COLO668 (cell line): ENCODE measurements around the gene NOC3L.

ENCODE experiments used
- DNase-seq: peaks from one replicate; lab custom pipeline; 2025; ENCODE audit not compliant: unreplicated experiment; lab: John Stamatoyannopoulos, UW

The NOC3L gene

DNA sequence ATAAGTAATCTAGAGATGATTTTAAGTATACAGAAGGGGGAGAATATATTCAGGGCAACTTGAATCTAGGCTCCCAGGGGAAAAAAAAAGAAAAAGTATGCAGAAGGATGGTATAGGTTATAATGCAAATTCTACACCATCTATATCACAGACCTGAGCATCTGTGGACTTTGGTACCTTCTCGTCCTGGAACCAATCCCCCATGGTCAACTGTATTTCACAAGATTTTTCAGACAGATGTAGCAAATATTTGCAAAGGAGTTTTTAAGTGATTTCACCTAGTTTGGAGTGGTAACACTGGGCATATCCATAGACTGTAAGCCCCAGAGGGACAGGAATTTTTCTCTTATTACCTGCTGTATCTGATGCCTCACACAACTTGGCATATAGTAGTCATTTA is 58.8 kb downstream of the NOC3L start:
- DNase-seq = no peak

DNA sequence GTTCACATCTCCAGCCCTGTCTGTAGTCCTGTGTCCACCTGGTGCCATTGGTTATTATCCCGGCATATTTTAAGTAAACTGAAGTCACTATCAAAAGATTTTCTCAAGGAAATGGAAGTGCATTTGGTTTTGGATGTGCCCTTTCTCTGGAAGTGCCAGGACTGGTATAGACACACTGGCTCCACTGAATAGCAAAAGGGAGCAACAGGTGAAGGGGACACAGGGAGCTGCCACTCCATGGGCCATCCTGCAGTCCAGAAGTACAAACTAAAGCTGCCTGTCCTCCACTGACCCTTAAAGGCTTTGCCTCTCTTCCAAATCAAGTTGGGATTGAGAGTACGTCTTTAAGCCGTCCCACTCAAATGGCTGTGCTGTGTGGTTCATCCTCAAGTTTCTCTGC is 62.7 kb downstream of the NOC3L start:
- no peak for DNase-seq

- no peak for DNase-seq
These were observed 63.3 kb downstream of the NOC3L start for GRCh38 chr10:94299417-94299816.

DNA sequence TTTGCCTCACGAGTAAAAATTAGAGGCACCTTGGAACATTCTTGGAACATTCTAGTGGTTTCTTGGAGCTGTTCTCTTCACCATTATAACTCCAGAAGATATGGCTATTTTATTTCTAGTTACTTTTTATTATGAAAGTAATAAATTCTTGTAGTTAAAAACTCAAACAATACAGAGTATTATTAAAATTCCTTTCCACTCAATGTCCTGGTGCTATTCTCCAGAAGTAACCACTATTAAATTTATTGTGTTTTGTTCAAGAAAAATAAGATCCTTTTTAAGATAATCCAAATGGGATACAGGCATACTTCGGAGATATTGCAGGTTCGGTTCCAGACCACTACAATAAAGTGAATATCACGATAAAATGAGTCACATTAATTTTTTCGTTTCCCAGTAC is 68.6 kb downstream of the NOC3L start:
- DNase-seq = no peak

- DNase-seq = no peak
These were observed 69.4 kb downstream of the NOC3L start for GRCh38 chr10:94293354-94293753.

- no peak for DNase-seq
These were observed 70.2 kb downstream of the NOC3L start for GRCh38 chr10:94292434-94293090.

DNA sequence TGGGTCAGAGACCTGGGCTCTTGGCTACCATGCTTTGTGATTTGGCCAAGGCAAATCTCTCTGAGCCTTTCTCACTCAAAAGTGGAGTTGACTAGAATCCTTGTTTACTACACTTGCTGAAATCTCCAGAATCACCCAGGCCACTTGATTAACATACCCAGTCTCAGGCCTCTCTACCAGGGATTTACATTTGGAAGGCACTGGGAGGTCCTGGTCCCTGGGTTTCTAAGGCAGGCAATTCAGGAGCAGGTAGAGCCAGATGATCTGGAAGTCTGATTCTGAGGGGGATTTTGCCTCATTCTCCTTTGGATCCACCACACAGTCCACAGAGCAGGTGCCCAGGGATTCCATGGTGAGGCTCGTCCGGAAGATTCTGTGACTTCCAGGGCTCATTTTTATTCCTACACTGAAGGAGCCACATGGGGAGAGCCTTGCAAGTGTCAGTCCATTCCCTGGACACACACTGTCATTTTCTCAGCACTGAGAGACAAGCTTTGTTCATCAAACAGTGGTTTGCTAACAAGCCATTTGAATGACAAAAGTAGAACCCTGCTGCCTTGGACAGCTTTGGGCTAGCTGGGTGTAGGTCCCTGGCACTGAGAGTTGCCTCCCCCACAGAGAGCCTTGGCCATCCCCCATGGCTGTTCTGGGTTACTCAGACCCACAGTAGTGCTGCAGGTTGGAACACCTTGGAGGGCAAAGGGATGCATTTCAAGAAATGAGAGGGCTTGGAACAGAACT is 74.2 kb downstream of the NOC3L start:
- DNase-seq = no peak

DNA sequence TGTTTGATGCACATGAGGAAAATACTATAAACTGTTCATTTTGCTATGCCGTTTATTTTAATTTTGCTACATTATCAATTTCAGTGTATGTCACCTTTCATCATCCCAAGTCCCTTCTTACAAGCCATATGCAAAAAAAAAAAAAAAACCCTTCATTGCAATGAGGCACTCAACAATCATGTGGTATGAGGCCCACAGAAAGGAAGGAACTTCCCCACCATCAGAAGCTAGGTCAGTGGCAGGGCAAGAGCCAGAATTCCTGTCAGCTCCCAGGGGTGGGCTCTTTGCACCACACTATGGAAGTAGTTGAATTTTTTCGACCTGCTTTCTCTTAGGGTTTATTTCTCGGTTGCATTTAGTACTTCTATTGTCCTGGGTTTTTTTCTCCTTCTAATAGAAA is 75.4 kb downstream of the NOC3L start:
- DNase-seq = no peak

- no peak for DNase-seq
These were observed 75.8 kb downstream of the NOC3L start for GRCh38 chr10:94286901-94287300.

DNA sequence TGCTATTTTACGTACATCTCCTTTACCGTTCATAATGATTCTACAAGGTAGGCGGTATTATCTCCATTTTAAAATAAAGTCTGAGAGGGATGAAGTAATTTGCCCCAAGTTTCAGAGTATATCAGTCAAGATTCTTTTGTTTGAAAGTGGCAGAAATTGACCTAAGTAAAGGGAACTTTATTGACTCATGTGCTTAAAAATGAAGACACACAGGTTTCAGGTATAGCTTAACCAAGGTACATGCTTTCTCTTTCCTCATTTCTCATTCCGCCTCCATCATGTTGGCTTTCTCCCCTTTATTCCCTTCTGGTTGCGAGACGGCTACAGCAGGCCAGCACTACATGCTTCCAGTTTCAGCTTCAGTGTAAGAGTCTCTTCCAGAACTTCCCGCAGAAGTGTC is 77.5 kb downstream of the NOC3L start:
- no peak for DNase-seq
